GM18498 (cell line): ENCODE data around the gene PPP1CB.

ENCODE experiments used
- ATAC-seq: cut with Tn5 transposase; IDR thresholded peaks from one replicate; pipeline ENCODE4 v1.9.1; 2021; ENCODE audit warnings: mild to moderate bottlenecking, moderate library complexity; ENCODE audit not compliant: unreplicated experiment

The PPP1CB gene

DNA sequence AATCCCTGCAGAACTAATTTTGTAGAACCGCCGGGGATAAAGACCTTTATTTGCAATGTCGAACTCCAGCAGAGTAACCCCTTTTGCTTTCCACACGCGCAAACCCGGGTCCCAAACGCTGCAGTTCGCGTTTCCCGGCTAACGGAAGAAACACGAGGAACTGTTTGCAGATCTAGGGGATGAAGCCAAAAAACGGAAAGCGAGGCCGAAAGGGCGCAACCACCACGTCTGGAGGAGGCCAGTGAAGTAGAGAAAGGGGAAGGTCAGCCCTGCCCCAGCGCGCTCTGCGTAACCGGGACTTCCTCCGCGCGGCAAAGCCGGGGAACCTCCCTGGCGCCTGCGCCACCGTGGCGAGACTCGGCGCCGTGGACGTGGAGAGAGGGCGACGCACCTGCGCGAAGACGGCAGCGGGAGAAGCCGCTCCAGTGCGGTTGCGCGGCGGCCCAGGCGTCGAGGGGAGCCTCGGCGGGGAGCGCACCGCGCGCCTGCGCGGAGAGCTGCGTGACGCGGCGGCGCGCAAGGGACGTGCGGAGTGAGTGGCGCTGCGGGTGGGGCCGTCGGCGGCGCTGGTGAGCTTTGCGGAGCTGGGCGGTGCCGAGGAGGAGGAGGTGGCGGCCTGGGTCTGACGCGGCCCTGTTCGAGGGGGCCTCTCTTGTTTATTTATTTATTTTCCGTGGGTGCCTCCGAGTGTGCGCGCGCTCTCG, at the start of gene PPP1CB:
TSS of gene PPP1CB (plus strand) at position 579 of the 704 bp plus-strand sequence. CDS start 295 bp downstream, outside the sequence.
- peak; percentile 88 for ATAC-seq

DNA sequence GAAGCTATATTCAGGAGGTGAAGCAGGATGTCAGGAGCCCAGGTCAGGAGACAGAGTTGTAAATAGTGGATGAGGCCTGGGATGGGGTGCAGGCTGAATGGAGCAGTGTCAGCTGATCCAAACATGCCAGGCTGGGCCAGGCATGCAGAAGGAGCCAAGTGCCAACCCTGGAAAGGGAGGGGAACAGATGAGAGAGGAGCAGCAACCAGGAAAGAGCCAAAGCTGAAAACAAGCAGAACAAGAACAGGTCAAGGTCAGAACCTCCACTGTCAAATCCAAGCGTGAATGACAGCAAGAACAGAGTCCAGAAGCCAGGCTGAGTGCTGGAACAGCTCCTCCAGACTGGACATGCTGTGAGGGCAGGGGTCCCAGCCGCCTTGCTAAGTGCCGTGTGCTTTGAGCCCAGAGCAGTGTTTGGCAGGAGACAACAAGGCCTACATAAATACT, 49.2 kb upstream of the PPP1CB start:
- ATAC-seq = no peak

DNA sequence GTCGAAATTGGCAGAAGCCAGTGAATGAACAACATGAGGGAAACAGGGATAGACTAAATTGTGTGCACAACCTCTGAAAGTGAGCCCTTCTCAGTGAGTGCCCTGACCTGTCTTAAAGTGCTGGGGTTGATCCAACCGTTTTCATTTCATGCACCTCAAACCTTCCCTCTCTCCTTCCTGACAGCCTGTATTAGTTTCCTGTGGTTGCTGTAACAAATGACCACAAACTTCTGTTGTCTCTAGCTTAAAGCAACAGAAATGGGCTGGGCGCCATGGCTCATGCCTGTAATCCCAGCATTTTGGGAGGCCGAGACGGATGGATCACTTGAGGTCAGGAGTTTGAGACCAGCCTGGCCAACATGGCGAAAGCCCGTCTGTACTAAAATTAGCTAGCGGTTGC, 48.8 kb upstream of the PPP1CB start:
- ATAC-seq = no peak

DNA sequence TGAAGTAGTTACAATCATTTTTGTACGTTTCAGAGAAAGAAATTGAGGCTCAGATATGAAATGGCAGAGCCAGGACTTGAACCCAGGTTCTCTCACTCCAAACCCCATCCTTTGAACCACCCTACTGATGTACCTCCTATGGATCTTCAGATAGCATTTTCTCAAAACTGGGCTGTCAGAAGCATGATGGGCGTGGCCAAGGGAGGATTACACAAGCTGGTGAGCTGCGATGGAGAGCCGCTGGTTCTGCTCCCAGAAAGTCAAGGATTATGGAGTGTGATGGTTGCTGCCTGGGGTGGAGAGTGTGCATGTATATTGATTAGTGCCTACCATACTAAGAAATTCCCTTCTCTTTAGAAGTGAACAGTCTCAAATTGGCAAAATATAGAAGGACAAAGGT, 47.0 kb upstream of the PPP1CB start:
- no peak for ATAC-seq

DNA sequence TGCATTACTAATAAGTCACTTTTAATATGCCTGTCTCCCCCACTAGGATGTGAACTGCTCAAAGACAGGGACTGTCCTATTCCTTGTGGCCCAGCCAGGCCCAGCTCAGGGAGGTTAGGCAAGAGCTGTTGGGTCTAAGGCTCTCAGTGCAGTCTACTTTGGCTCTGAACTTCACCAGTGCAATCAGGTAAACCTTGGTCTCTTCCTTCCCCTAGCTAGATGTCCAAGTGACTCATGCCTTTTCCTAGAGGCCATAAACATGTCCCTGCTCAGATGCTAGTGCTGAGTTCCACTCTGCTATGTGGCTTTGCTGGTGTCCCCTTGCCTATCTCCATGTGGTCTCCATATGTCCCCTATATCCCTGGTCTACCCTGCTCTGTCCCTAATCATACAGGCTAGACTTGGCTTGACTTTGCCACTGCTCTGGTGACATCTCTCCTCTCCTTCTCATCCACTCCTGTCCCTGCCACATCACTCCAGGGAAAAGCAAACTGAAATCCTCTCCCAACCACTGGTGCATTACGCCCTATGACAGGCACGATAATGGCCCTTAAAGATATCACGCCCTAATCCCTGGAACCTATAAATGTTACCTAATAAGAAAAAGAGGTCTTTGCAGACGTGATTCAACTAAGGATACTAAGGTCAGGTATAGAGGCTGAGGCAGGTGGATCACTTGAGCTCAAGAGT, 45.7 kb upstream of the PPP1CB start:
- no peak for ATAC-seq

DNA sequence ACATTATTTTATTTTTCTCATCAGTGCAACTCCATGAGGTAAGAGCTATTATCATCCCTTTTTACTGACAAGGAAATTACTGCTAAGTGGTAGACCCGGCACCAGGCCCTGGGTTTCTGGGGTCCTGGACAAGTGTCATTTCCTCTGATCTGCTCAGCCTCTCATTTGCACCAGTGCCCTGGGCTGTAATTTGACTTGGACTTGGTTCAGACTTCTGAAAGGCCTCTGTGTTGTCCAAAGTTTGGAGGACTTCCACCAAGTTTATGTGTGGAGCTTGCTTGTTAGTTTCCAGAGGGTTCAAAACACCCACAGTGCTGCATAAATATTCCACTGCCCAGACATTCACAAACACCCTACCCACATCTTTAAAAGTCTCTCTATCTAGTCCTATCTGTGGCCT, 44.0 kb upstream of the PPP1CB start:
- no peak for ATAC-seq

DNA sequence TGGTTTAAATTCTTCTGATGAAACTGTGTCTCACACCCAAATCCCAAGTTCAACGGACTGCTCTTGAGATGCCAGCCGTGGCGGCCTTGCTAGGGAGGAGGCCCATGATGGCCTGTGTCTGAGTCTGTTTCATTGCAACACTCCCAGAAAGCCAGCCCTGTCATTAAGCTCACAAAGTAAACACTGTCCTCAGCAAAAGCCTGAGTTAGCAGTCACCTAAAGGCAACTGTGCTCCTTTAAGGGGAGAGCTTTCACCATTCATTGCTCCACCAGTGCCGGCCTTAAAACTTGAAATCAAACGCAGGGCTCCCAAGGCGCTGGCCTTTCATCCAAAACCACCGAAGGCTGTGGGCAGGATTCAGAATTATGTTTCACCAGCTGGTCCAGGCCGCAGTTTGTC, 42.5 kb upstream of the PPP1CB start:
- ATAC-seq = no peak

DNA sequence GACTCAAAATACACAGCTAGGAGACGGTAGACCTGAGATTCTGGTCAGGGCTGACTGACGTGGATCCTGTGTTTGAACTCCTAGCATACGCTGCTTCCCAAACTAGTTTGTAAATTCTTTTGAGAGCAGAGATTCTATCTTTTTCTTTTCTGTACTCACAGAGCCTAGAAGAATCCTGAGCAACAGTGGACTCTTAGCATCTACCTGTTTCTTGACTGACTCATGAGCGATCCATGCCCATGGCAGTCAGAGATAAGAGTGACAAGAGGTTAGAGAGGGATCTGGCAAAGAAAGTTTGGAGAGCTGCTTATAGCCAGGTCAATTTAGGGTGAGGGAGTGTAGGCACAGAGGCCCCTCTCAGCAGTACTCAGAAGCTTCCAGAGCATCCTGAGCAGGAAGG, 41.1 kb upstream of the PPP1CB start:
- ATAC-seq = no peak

DNA sequence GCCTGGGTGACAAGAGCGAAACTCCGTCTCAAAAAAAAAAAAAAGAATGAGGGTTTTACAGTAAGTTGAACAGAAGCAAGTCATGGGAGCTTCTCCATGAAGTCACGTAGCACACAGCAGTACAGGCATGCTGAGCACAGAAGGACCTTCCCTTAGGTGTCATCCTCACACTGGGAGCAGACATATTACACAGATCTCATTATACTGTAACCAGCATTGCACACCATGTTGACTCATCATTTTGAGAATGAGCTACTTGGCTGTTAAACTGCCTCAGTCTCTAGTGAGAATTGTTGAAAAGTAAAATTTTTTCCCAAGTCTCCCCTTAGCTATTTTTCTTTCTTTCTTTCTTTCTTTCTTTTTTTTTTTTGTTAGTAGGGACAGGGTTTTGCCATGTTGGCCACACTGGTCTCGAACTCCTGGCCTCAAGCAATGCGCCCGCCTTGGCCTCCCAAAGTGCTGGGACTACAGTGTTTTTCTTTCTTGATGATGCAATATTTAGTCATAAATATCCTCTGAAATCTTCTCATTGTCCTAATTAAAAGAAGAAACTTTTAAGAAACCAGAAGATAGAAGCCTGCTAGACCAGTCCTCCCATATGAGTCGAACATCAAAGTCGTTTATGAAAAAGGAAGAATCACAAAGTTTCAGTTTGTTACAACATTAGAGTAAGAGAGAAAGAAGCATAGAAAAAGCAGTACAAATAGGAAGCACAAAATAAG, 37.9 kb upstream of the PPP1CB start:
- no peak for ATAC-seq

DNA sequence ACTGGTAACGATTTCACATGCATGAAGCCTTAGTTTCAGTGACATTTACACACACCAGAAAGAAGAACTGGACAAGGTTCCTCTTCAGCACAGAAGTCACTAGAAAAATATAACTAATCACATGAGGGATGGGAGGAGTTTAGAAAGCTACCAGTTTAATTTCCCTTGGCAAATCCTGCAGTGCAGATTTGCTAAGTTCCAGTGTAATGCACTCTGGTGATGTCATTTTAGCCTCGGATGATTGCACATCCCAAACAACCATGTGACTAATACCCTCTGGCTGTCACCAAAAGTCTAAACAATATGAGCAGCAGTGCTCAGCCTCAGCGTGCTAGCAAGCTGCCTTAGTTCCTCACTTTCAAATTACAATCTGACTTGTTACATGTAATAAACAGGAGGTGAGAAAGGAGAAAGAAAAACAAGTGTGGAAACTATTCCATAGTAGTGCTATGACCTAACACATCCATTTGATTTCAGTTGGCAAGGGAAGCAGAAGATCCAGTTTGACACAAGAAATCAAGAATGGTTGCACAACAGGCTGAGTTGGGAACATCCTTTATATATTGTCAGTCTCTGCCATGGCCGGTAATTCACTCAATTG, 35.3 kb upstream of the PPP1CB start:
- ATAC-seq = no peak

DNA sequence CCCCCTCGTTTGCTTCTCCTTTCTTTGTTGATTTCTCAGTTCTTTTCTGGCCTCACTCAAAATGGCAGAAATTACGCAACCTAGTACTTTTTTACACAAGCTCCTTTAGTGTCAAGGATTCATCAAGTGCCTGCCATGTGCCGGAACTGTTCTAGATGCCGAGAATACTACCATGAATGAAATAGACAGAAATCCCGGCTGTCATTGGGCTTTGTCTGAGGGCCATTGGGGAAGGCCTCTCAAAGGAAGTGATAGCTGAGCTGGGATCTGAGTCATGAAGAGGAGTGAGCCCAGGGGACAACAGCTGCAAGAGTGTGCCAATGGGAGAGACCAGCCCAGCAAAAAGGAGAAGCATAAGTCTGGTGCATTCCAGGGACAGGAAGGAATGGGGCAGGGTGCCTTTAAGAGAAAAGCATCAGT, 34.3 kb upstream of the PPP1CB start:
- ATAC-seq = no peak

DNA sequence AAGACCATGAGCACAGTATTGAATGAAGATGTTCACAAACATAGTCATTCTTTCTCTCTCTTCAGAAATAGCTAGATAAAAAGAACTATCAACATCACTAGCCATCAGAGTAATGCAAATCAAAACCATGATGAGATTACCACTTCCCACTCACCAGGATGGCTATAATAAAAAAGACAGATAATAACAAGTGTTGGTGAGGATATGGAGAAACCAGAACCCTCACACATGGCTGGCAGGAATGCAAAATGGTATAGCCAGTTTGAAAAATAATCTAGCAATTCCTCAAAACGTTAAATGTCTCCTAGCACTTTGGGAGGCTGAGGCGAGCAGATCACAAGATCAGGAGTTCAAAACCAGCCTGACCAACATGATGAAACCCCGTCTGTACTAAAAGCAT, 31.3 kb upstream of the PPP1CB start:
- ATAC-seq = no peak

DNA sequence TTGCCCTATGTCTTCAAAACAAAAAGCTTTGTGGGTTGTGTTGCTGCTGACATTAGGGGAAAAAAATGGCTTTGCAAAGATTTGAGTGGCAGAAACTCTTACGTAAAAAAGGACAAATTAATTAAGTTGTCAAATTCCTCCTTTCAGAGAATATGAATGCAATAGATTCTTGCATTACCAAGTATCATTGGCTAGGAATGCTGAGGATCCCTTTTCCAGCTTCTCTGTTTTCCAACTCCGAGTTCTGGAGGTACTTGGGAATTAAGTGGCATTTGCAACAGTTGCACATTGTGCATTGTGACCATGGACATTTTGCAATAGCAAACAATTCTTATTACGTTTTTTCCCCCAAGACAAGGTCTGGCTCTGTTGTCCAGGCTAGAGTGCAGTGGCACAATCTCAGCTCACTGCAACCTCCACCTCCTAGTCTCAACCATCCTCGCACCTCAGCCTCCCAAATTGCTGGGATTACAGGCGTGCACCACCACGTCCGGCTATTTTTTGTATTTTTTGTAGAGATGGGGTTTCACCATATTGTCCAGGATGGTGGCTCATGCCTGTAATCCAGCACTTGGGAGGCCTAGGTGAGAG, 29.9 kb upstream of the PPP1CB start:
- no peak for ATAC-seq

DNA sequence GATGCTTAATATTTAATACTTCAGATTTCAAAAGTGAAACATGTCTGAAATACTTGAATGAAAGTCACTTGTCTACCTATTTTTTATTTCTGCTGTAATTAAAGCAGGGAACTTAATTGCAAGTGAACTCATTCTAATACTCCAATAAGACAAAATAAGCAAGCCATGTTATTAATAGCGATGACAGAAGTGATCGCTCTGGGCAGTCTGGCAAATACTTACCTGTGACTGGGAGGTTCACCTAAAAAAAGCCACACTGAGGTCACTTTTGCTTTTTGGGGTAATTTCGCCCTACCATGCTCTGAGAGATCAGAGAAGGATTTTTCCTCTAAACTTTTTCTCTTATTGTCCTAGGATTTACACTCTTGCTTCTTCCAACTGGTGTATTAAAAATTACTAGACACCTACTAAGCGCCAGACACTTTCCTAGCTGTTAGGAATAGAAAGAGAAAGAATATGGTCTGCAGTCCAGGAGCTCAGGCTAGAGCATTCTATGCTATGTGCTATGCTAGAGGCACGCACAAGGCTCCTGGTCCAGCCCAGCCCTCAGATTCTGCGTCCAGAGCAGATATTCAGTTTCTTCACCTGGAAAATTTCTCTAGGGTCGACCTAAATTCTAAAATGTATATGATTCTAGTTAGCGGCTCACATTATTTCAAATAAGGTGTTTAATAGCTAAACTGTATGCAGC, 26.5 kb upstream of the PPP1CB start:
- ATAC-seq = no peak

DNA sequence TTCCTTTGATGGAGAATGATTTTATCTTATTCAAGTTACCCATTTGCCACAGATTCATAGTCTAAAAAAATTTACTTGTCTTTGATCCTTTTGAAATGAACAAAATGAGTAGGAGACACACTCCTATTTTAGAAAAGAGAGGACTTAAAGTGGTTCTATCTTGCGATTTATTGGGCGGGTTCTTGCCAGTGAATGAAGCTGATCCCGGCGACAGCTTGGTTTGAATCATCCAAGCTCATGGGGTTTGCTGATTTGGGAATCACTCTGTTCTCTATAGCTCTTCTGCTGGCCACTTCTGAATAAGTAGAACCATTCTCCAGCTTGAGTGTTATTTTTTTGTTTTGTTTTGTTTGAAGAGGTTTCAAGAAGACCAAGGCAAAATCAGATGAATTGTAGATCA, 25.5 kb upstream of the PPP1CB start:
- ATAC-seq = no peak

DNA sequence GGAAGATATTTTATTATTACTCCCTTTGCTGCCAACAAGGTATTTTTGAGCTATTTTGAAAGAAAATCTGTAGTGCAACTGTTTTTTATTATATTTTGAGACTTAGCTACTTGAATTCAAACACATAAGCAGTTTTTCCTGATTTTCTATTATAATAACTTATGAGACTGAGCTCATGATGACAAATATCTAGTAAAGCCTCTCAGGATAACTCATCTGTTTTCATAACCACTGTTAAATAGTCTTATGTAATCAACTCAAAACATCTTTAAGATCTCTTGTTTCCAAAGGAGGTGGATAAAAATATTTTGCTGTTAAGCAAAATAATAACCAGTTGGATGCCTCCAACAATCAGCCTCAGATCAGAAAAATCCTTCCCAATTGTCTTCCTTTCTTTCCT, 21.9 kb upstream of the PPP1CB start:
- ATAC-seq = no peak

DNA sequence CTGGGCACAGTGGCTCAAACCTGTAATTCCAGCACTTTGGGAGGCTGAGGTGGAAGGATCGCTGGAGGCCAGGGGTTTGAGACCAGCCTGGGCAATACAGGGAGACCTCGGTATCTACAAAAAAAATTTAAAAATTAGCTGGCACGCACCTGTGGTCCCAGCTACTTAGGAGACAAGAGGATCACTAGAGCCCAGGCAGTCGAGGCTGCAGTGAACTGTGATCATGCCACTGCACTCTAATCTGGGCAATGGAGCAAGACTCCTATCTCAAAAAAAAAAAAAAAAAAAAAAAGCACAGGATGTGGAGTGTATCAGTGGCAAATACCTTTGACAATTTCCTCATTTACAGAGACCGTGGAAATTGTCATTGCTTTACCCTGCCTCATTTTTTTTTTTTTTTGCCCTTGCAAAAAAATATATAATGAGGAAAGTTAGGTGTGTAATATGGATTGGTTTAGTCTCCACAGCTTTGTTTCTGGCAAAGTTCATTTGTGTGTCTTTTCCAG, 20.9 kb upstream of the PPP1CB start:
- no peak for ATAC-seq

DNA sequence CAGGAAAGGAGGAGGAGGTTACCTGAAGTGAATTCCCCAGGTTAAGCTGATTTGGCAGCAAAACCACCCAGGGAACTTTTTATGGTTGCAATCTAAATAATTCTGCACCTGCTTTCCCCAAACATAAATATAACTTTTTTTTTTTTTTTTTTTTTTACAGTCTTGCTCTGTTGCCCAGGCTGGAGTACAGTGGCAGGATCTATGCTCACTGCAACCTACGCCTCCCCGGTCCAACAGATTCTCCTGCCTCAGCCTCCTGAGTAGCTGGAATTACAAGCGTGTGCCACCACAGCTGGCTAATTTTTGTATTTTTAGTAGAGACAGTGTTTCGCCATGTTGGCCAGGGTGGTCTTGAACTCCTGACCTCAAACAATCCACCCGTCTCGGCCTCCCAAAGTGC, 16.1 kb upstream of the PPP1CB start:
- no peak for ATAC-seq

DNA sequence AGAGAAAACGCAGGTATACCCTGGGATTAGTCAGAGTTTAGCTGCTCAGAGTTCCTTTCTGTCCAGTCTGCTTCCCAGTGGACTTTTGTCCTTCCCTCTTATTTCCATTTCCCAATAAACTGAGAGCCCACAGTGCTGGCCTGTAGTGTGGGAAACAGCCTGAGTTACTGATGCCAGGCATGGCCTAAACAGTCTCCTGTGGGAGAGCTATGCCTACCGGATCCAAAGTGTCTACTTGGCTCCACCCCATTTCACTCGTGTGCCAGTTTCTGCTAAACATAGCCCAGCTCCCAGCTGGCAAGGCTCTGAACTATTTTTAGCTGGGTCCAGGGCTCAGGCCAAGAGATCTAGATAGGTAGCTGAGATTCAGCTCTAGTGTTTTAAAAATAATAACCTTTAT, 15.6 kb upstream of the PPP1CB start:
- ATAC-seq = no peak

DNA sequence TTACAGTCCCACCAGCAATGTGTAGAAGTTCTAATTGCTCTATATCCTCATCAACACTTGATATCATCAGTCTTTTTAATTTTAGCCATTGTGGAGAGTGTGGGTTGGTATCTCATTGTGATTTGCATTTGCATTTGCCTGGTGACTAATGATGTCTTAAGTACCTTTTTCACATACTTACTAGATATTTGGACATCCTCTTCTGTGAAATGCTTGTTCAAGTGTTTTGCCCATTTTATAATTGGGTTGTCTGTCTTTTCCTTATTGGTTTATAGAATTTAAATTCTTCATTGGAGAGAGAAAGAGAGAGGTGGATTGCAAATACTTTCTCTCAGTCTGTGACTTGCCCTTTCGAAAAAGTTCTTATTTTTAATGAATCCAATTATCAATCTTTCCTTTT, 14.0 kb upstream of the PPP1CB start:
- ATAC-seq = no peak
